Purkinje cell (primary cell): ENCODE results near the gene TNFRSF19. TPM values are rescaled to one million over a fixed set of nuclear protein-coding genes. Genes with fewer than 3 reads are reported as not detected.

ENCODE experiments used
- polyA plus RNA-seq: library from polyadenylated mRNA; unstranded; fragments of >200 nt; fragmentation: Nextera tagmentation; gene quantifications from 2 replicates; pipeline ENCODE4 v1.2.1, GENCODE V29; 2014

TNFRSF19 gene
- polyA plus RNA-seq, result 0.32 and 1.0 TPM in 2 replicates

GRCh38 chr13:23570099-23570920 is at the start of gene TNFRSF19:
TNFRSF19 (plus strand) TSS chr13:23570412; CDS start chr13:23590184, 19,772 bp downstream.

Other genes with a start within 250 kb of the TNFRSF19 start
- 144 and 145 TPM in 2 replicates for gene SACS, start 136.7 kb upstream of the TNFRSF19 start, polyA plus RNA-seq